GM19455 (cell line): ENCODE data around the gene MYO9B.

Experiments
- ATAC-seq: cut with Tn5 transposase; IDR thresholded peaks from one replicate; pipeline ENCODE4 v1.9.1; 2021; ENCODE audit not compliant: unreplicated experiment

Gene MYO9B

GRCh38 chr19:17209126-17210036, 133.8 kb downstream of the MYO9B start:
- no peak for ATAC-seq

GRCh38 chr19:17210296-17210695, 134.7 kb downstream of the MYO9B start:
- no peak for ATAC-seq

DNA sequence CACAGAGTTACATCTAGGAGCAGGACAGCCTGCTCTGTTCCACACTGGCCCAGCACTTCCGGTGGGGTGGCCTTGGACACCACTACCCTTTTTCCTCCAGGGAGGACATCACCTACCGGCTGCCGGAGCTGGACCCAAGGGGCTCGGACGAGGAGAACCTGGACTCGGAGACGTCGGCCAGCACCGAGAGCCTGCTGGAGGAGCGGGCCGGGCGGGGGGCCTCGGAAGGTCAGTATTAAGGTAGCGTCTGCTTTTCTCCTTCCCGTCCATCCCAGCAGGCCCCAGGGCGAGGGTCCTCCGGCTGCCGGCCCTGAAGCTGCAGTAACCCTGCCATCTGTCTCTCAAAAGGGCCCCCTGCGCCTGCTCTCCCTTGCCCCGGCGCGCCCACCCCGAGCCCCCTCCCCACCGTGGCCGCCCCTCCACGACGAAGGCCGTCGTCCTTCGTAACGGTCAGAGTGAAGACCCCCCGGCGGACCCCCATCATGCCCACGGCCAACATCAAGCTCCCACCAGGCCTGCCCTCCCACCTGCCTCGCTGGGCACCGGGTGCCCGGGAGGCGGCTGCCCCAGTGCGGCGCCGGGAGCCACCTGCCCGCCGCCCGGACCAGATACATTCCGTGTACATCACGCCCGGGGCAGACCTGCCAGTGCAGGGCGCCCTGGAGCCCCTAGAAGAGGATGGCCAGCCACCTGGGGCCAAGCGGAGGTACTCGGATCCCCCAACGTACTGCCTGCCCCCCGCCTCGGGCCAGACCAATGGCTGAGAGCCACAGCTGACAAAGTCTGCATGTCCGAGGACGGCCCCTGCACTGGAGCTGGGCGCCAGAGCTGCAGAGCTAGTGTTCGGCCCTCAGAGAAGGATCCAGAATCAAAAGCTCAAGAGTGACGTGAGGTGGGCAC, 136.2 kb downstream of the MYO9B start:
- no peak for ATAC-seq

DNA sequence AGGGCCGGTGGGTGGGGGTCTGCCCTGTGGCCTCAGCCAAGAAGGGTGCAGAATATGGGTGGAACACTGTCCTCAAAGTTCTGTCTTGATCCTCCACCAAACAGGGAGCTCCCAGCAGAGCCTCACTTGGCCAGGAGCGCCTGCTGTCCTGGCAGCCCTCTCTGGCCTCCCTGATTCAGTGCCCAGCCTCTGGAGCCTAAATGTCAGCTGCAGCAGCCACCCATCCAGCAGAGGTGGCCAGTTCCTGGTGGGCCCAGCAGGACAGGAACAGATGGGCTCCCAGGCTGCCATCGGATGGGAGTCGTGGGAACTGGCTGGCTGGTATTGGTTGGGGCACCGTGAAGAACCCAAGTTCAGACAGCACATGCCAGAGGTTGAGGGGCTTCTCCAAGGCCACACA, 137.8 kb downstream of the MYO9B start:
- no peak for ATAC-seq

- ATAC-seq = no peak
Observed at GRCh38 chr19:17214508-17215126, 139.0 kb downstream of the MYO9B start.

DNA sequence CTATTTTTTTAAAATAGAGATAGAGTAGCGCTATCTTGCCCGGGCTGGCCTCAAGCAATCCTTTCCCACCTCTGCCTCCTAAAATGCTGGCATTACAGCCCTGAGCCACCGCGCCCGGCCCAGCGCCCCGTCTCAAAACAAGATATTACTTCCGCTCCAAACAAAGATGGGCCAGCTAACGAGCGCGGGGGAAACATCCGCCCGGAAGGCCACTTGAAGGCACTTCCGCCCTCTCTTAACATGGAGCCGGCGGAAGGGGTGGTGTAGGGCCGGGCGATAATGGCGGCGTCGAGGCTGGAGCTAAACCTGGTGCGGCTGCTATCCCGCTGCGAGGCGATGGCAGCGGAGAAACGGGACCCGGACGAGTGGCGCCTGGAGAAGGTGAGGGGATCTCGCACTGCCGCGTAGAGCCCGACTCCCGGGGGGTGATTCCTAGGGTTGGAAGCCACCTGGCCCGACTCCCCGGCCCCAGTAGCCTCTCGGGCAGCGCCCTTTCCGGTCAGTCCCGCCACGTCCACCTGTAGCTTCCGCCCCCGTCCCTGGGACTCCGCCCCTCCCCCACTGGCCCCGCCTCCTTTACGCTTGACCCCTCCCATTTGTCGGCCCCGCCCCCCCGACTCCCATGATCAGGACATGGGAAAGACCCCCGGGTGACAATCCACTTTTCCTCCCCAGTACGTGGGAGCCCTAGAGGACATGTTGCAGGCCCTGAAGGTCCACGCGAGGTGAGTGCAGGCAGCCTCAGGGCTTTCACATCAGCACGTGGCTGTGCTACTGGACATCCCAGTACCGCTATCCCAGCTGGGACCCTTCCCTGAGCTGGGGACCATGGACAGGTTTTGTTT, 139.8 kb downstream of the MYO9B start, which contains the start of gene USE1:
Gene USE1, plus strand, starts transcription at position 231 of the 845 bp plus-strand sequence. Its CDS starts 49 bp downstream, at position 280.
- peak; percentile 84 for ATAC-seq

- ATAC-seq = no peak
Observed at GRCh38 chr19:17216058-17216670, 140.6 kb downstream of the MYO9B start.

DNA sequence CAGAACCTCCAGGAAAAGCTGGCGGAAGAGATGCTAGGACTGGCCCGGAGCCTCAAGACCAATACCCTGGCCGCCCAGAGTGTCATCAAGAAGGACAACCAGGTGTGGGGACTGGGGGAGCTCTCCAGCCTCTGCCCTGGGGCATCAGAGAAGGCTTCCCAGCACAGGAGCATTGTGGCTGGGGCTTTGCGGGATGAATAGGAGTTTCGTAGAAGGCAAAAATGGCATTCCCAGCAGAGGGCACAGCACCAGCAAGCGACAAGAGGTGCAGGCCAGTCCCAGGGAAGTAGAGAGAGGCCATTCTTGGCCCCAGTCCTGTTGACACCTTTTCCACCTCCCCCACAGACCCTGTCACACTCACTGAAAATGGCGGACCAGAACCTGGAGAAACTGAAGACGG, 143.7 kb downstream of the MYO9B start:
- ATAC-seq = no peak

DNA sequence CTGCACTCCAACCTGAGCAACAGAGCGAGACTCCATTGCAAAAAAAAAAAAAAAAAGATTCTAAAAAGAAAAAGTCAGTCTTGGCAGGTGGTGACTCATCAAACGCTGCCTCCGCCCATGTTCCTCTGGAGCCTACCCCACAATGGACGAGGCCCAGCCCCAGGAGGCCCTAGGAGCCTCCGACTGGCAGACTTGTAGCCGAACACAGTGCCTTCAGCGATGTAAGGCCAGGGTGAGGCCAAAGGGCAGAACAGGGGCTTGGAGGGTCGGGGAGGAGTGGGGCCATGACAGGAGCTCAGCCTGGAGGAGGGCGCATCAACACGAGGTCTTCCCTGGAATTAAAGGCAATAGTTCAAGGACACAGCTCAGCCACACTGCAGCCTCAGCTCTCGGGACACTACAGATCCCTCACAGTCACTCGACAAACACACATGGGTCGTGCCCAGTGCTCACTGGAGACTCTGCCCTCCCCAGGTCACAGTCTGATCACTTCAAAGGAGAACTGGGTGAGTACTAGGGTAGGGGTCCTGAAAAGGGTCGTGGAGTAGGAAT, 144.7 kb downstream of the MYO9B start:
- ATAC-seq = no peak

DNA sequence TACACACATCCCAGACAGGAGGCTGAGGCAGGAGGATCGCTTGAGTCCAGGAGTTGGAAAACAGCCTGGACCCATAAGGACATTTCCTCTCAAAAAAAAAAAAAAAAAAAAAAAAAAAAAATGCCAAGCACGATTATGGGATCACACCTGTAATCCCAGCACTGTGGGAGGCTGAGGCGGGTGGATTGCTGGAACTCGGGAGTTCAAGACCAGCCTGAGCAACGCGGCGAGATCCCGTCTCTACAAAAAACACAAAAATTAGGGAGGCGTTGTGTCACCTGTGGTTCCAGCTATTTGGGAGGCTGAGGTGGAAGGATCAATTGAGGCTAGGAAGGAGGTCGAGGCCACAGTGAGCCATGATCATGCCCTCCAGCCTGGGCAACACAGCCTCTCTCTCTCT, 149.5 kb downstream of the MYO9B start:
- ATAC-seq = no peak

GRCh38 chr19:17226002-17226933, 150.7 kb downstream of the MYO9B start, which contains the start of gene OCEL1:
OCEL1 (plus strand) TSS chr19:17226226; CDS start chr19:17226248, 22 bp downstream.
- ATAC-seq = peak; percentile 87

- no peak for ATAC-seq
Observed at GRCh38 chr19:17227798-17228367, 152.3 kb downstream of the MYO9B start.

GRCh38 chr19:17229890-17230289, 154.3 kb downstream of the MYO9B start:
- ATAC-seq = no peak

DNA sequence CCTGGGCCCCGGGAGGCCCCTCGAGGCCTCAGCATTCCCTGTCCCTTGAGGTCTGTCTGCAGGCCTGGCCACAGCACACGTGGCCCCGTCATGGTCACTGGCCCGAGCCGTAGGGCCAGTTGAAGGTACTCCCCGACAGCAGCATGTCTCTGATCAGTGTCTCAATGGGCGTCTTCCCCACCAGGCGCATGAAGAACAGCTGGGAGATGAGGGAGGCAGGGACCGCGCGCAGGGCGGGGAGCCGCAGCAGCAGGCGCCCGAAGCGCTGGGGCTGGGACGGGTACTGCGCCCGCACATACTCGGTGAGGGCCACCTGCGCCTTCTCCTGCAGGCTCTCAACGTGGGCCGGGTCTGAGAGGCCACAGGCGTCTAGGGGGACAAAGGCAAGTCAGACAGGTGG, 156.7 kb downstream of the MYO9B start:
- ATAC-seq = no peak

GRCh38 chr19:17234911-17235299, 159.3 kb downstream of the MYO9B start:
- no peak for ATAC-seq

DNA sequence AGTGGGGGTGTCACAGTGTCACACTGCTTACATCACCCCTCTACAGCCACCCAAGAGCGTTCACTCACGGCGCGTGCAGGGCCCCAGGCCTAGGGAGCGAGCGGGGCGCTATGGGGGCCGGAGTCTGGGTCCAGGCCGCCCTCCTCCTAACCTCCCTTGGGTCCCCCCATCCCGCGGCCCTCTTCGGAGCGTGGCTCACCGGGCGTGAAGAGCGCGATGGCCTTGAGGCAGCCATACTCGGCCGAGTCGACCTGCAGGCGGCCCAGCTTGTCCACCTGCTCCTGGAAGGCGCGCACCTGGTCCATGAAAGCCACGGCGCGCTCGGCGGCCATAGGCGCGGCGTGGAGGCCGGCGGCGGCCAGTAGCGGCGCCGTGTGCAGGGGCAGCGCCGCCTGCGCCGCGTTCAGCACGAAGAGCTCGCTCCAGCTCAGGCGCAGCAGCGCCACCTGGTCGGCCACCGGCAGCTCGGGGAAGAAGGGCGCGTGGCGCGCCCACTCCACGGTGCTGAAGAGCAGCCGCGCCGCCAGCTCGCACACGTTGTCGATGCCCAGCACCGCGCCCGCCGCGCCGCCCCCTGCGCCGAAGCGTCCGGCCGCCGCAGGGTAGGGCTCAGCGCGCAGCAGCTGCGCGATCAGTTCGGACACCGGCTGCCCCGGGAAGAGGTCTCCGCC, 159.9 kb downstream of the MYO9B start:
- ATAC-seq = no peak

- no peak for ATAC-seq
Observed at GRCh38 chr19:17235971-17236777, 160.6 kb downstream of the MYO9B start.
